D721Med (cell line): ENCODE measurements around the gene BLOC1S2.

Experiments
- DNase-seq: peaks from one replicate; pipeline ENCODE4 v3.0.0; 2011; ENCODE audit warnings: low spot score; ENCODE audit not compliant: insufficient read length
- FAIRE-seq: peaks from 2 replicates; lab custom pipeline; 2011; peaks lifted over from hg19 to GRCh38; lab: Jason Lieb, UNC
- CTCF ChIP-seq: IDR thresholded peaks from 2 replicates; pipeline ENCODE4 v1.5.1; 2012; ENCODE audit warnings: mild to moderate bottlenecking, control low read depth; ENCODE audit not compliant: insufficient read depth; ENCODE audit errors: missing control alignments

Gene BLOC1S2

DNA sequence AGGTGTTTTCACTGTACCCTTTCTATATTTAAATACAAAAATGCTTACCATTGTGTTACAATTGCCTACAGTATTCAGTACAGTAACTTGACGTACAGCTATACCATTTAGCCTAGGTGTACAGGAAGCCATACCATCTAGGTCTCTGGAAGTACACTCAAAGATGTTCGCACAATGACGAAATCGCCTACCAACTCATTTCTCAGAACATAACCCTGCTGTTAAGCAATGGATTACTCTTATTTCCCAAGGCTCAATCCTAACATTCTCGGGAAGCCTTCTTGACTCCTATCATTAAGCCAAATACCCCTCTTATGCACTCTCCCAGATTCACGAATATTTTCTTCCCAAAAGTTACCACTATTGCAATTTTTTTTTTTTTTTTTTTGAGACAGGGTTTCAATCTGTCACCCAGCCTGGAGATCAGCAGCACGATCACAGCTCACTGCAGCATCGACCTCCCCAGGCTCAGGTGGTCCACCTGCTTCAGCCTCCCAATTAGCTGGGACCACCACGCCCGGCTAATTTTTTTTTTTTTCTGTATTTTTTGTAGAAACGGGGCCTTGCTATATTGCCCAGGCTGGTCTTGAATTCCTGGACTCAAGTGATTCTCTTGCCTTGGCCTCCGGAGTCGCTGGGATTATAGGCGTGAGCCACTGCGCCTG lies 20.5 kb downstream of the BLOC1S2 start:
- no peak for TF ChIP-seq CTCF
- FAIRE-seq, result no peak
- no peak for DNase-seq

- DNase-seq, result no peak
- FAIRE-seq, result no peak
- TF ChIP-seq CTCF, result no peak
Measured at GRCh38 chr10:100254191-100254590, 32.3 kb downstream of the BLOC1S2 start.

DNA sequence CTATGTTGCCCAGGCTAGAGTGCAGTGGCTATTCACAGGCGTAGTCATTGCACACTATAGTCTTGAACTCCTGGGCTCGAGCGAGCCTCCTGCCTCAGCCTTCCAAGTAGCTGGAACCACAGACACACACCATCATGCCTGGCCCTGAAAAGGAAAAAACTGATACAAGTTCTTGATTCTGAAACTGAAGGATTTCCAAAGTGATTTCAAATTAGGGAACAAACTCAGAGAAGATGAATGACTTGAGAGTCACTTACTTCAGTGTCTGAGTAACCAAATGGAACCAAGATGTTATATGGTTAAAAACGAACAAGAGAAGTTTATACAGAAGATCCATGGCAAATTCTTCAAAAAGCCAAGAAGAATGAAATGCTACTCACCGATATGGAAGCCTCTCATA lies 33.4 kb downstream of the BLOC1S2 start:
- TF ChIP-seq CTCF, result no peak
- FAIRE-seq (no peak), DNase-seq (no peak)

DNA sequence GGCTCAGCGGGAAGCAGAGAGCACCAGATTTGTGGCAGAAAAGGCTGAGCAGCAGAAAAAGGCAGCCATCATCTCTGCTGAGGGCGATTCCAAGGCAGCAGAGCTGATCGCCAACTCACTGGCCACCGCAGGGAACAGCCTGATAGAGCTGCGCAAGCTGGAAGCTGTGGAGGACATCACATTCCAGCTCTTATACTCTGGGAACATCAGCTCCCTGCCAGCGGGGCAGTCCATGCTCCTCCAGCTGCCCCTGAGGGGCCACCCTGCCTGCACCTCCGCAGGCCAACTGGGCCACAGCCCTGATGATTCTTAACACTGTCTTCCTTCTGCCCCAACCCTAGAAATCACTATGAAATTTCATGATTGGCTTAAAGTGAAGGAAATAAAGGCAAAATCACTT lies 37.7 kb downstream of the BLOC1S2 start:
- no peak for TF ChIP-seq CTCF
- FAIRE-seq, result no peak
- DNase-seq, result no peak

GRCh38 chr10:100245484-100246220 lies 40.8 kb downstream of the BLOC1S2 start:
- FAIRE-seq, result no peak
- no peak for DNase-seq
- TF ChIP-seq CTCF, result no peak

DNA sequence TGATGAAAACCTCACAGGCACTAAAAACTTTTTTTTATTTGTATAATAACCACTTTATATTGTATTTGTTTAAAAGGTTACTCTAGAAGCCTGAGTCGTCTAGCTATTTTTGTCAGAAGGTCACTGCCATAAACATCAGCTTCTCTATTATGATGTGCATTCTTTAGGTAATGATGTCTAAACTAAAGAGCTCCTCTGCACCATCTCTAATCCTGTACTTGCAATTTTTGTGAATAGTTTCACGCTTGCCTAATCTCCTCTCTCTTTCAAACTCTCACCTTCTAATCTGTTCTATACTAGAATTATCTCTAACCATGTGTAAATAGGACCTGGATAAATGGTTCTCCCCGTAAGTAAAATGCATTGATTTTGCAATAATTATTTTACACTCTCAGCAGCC lies 46.6 kb downstream of the BLOC1S2 start:
- FAIRE-seq, result no peak
- no peak for DNase-seq
- TF ChIP-seq CTCF, result no peak

- no peak for FAIRE-seq
Measured at GRCh38 chr10:100238429-100238828, 48.1 kb downstream of the BLOC1S2 start.

More at GRCh38 chr10:100238429-100238828, 48.1 kb downstream of the BLOC1S2 start:
- no peak for TF ChIP-seq CTCF
- no peak for DNase-seq
